ENCODE results near the gene MYO16. TPM values are rescaled to one million over a fixed set of nuclear protein-coding genes. Genes with fewer than 3 reads are reported as not detected.

The MYO16 gene
- total and polyA plus RNA-seq, 2 donors (not counting 1 experiment from before 2014, with no cell fraction given) = under 0.01 to 0.01 TPM

GRCh38 chr13:109140479-109141349 is 511.3 kb downstream of the MYO16 start:
- H3K9me3 ChIP-seq (ENCODE audit: control insufficient read depth, insufficient read depth, low read depth, low read length) = no peaks in the 10 kb centered on the region
- H3K4me1 ChIP-seq (ENCODE audit: control insufficient read depth, extremely low read depth, insufficient read depth, low read length) = no peaks in the 10 kb centered on the region
- no peaks in the 10 kb centered on the region for H3K36me3 ChIP-seq (ENCODE audit: control insufficient read depth, insufficient read depth, low read length)
- H3K9ac ChIP-seq (ENCODE audit: insufficient read depth, low read length) = no peak overlapping the region
- no peaks in the 10 kb centered on the region for H4K20me1 ChIP-seq (ENCODE audit: control insufficient read depth, extremely low read depth, insufficient read depth, low read length)
- H3K4me3 ChIP-seq (replicated peaks in 1 of 4; ENCODE audit: control extremely low read depth in 1 of 4, insufficient read depth in 1 of 4, low read depth in 3 of 4, low read length in 4 of 4) = no peak overlapping the region
- no peak overlapping the region for H3K4me2 ChIP-seq (ENCODE audit: extremely low read depth, insufficient read depth, low read length)
- no peak overlapping the region for H3K27ac ChIP-seq (ENCODE audit: insufficient read depth, low read length)
- no peaks in the 10 kb centered on the region for H3K79me2 ChIP-seq (ENCODE audit: control insufficient read depth, insufficient read depth, low read length)
- no peak for DNase-seq (ENCODE audit: low read depth in 2 of 2)
- no peaks in the 10 kb centered on the region for H3K27me3 ChIP-seq (ENCODE audit: control insufficient read depth, insufficient read depth, low read length)
- H2AFZ ChIP-seq (ENCODE audit: low read length) = no peak overlapping the region
- no peak for TF ChIP-seq EZH2 (IDR thresholded peaks at IDR 0.05; ENCODE audit: low read length, missing control alignments)
- no peak for TF ChIP-seq CTCF (conservative IDR thresholded peaks at IDR 0.05 in 1 of 2, IDR thresholded peaks at IDR 0.05 in 1 of 2; ENCODE audit: low read depth in 1 of 2, low read length in 2 of 2)

- DNase-seq (ENCODE audit: low read depth in 2 of 2) = no peak
- H3K9me3 ChIP-seq (ENCODE audit: control insufficient read depth, insufficient read depth, low read depth, low read length) = no peaks in the 10 kb centered on the region
- H3K4me1 ChIP-seq (ENCODE audit: control insufficient read depth, extremely low read depth, insufficient read depth, low read length) = no peaks in the 10 kb centered on the region
- no peak overlapping the region for H3K4me3 ChIP-seq (replicated peaks in 1 of 4; ENCODE audit: control extremely low read depth in 1 of 4, insufficient read depth in 1 of 4, low read depth in 3 of 4, low read length in 4 of 4)
- no peak overlapping the region for H3K9ac ChIP-seq (ENCODE audit: insufficient read depth, low read length)
- no peaks in the 10 kb centered on the region for H3K79me2 ChIP-seq (ENCODE audit: control insufficient read depth, insufficient read depth, low read length)
- H3K27me3 ChIP-seq (ENCODE audit: control insufficient read depth, insufficient read depth, low read length) = no peaks in the 10 kb centered on the region
- TF ChIP-seq EZH2 (IDR thresholded peaks at IDR 0.05; ENCODE audit: low read length, missing control alignments) (no peak), CTCF (conservative IDR thresholded peaks at IDR 0.05 in 1 of 2, IDR thresholded peaks at IDR 0.05 in 1 of 2; ENCODE audit: low read depth in 1 of 2, low read length in 2 of 2) (no peak)
- H3K36me3 ChIP-seq (ENCODE audit: control insufficient read depth, insufficient read depth, low read length) = no peaks in the 10 kb centered on the region
- no peak overlapping the region for H2AFZ ChIP-seq (ENCODE audit: low read length)
- H4K20me1 ChIP-seq (ENCODE audit: control insufficient read depth, extremely low read depth, insufficient read depth, low read length) = no peaks in the 10 kb centered on the region
- no peak overlapping the region for H3K4me2 ChIP-seq (ENCODE audit: extremely low read depth, insufficient read depth, low read length)
- H3K27ac ChIP-seq (ENCODE audit: insufficient read depth, low read length) = no peak overlapping the region
Measured at GRCh38 chr13:109141706-109142105, 512.3 kb downstream of the MYO16 start.

GRCh38 chr13:109144693-109145437 is 515.5 kb downstream of the MYO16 start:
- Histone ChIP-seq H3K4me1 (ENCODE audit: control insufficient read depth, extremely low read depth, insufficient read depth, low read length) (no peaks in the 10 kb centered on the region), H3K27ac (ENCODE audit: insufficient read depth, low read length) (no peak overlapping the region), H3K79me2 (ENCODE audit: control insufficient read depth, insufficient read depth, low read length) (no peaks in the 10 kb centered on the region), H3K36me3 (ENCODE audit: control insufficient read depth, insufficient read depth, low read length) (no peaks in the 10 kb centered on the region), H3K9me3 (ENCODE audit: control insufficient read depth, insufficient read depth, low read depth, low read length) (no peaks in the 10 kb centered on the region), H2AFZ (ENCODE audit: low read length) (no peak overlapping the region), H3K4me3 (replicated peaks in 1 of 4; ENCODE audit: control extremely low read depth in 1 of 4, insufficient read depth in 1 of 4, low read depth in 3 of 4, low read length in 4 of 4) (no peak overlapping the region), H3K4me2 (ENCODE audit: extremely low read depth, insufficient read depth, low read length) (no peak overlapping the region), H4K20me1 (ENCODE audit: control insufficient read depth, extremely low read depth, insufficient read depth, low read length) (no peaks in the 10 kb centered on the region), H3K27me3 (ENCODE audit: control insufficient read depth, insufficient read depth, low read length) (no peaks in the 10 kb centered on the region), H3K9ac (ENCODE audit: insufficient read depth, low read length) (no peak overlapping the region)
- no peak for DNase-seq (ENCODE audit: low read depth in 2 of 2)
- no peak for TF ChIP-seq CTCF (conservative IDR thresholded peaks at IDR 0.05 in 1 of 2, IDR thresholded peaks at IDR 0.05 in 1 of 2; ENCODE audit: low read depth in 1 of 2, low read length in 2 of 2)
- TF ChIP-seq EZH2 (IDR thresholded peaks at IDR 0.05; ENCODE audit: low read length, missing control alignments) = no peak
